Loucy (cell line): ENCODE results near the gene ARHGDIB.

Source experiments
- CTCF ChIP-seq: fragments of 200-600 bp; sonication (generic); conservative IDR thresholded peaks from 2 replicates; pipeline ENCODE4 v1.5.1; 2014; ENCODE audit warnings: mild to moderate bottlenecking, antibody characterized with exemption, low read length
- EZH2phosphoT487 ChIP-seq: fragments of 200-600 bp; IDR thresholded peaks from 2 replicates; pipeline ENCODE4 v1.6.1; 2018; ENCODE audit warnings: antibody characterized with exemption, mild to moderate bottlenecking, moderate library complexity, borderline replicate concordance

DNA sequence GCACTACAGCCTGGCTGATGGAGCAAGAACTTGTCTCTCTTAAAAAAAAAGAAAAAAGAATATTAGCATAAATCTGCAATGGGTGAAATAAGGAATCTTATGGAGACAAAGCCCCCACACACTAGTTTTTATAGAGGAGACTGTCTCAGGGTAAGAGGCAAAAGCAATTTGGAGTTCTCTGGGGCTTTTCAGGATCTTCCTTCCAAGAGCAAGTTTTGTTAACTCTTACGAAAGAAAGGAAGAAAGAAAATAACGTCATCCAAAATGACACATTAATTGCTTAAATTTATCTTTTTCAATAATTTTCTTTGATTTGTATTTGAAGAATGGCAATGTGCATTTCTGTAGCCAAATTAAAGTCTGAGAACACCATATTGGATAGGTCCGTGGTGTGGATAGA is 15.3 kb upstream of the ARHGDIB start:
- no peak for TF ChIP-seq CTCF
- TF ChIP-seq EZH2phosphoT487, result no peak
